K562 (cell line): Measurements from ENCODE around the gene AP1G1. TPM values are rescaled to one million over a fixed set of nuclear protein-coding genes. Genes with fewer than 3 reads are reported as not detected.
A peak's percentile ranks its signal among the peaks of the same experiment; 100 is the strongest.

ENCODE experiments used
- E2F1 ChIP-seq: sonication (generic); formaldehyde crosslinking; IDR thresholded peaks from 2 replicates; pipeline ENCODE4 v1.8.1; 2023; ENCODE audit warnings: mild to moderate bottlenecking, missing genetic modification reagents, moderate library complexity
- EGR1 ChIP-seq: fragments of 450-650 bp; conservative IDR thresholded peaks from 2 replicates; pipeline ENCODE4 v1.6.1; 2017; ENCODE audit warnings: mild to moderate bottlenecking
- ETS1 ChIP-seq: conservative IDR thresholded peaks from 2 replicates; pipeline ENCODE4 v1.6.1; 2011; ENCODE audit warnings: low read depth, mild to moderate bottlenecking, low read length; ENCODE audit not compliant: control insufficient read depth
- HIVEP1 ChIP-seq: fragments of 250-450 bp; sonication (Bioruptor Pico); IDR thresholded peaks from 2 replicates; pipeline ENCODE4 v1.4.0; 2020; ENCODE audit warnings: mild to moderate bottlenecking
- KAT7 ChIP-seq: sonication (generic); formaldehyde crosslinking; IDR thresholded peaks from 2 replicates; pipeline ENCODE4 v1.8.0; 2022; ENCODE audit warnings: missing genetic modification reagents, mild to moderate bottlenecking, borderline replicate concordance
- MEIS2 ChIP-seq: fragments of 450-650 bp; IDR thresholded peaks from 2 replicates; pipeline ENCODE4 v1.6.1; 2014; ENCODE audit warnings: mild to moderate bottlenecking; ENCODE audit not compliant: partially characterized antibody
- MXI1 ChIP-seq: IDR thresholded peaks from 2 replicates; pipeline ENCODE4 v1.6.1; 2011; ENCODE audit warnings: low read depth, mild to moderate bottlenecking, improper control_type of control experiment, low read length
- MYBL2 ChIP-seq, 2 experiments: fragments of 450-650 bp in 1 of 2; sonication (generic) in 1 of 2; formaldehyde crosslinking in 1 of 2; IDR thresholded peaks; 2 replicates each; pipeline versions ENCODE4 v1.6.1 to v1.8.1; 2017 to 2022; ENCODE audit warnings: borderline replicate concordance in 1 of 2, inconsistent platforms in 1 of 2, low read depth in 1 of 2, mild to moderate bottlenecking in 1 of 2, missing genetic modification reagents in 1 of 2, moderate library complexity in 1 of 2
- MYC ChIP-seq, 2 experiments: fragments of 250-450 bp in 1 of 2; sonication (Bioruptor Pico) in 1 of 2; IDR thresholded peaks; 2 replicates each; pipeline versions ENCODE4 v1.5.1 to v1.6.1; 2012 to 2021; ENCODE audit warnings: low read depth in 2 of 2, borderline replicate concordance in 1 of 2, improper control_type of control experiment in 1 of 2, low read length in 1 of 2, mild to moderate bottlenecking in 1 of 2, moderate library complexity in 1 of 2
- MYNN ChIP-seq, 2 experiments: sonication (generic); formaldehyde crosslinking in 1 of 2; IDR thresholded peaks; 2 replicates each; pipeline versions ENCODE4 v1.5.0 to v1.6.1; 2016 to 2020; ENCODE audit warnings: antibody characterized with exemption in 1 of 2, missing genetic modification reagents in 1 of 2
- PHF8 ChIP-seq: fragments of 200-600 bp; sonication (generic); IDR thresholded peaks from 2 replicates; pipeline ENCODE4 v1.6.1; 2012; ENCODE audit warnings: mixed run types, mild to moderate bottlenecking, inconsistent platforms, low read length, moderate library complexity, borderline replicate concordance
- PHTF2 ChIP-seq: fragments of 250-450 bp; sonication (Bioruptor Pico); IDR thresholded peaks from 2 replicates; pipeline ENCODE4 v1.5.0; 2021; ENCODE audit warnings: mild to moderate bottlenecking
- PML ChIP-seq: IDR thresholded peaks from 2 replicates; pipeline ENCODE4 v1.6.1; 2012; ENCODE audit warnings: low read length, inconsistent platforms
- SMAD2 ChIP-seq: fragments of 150-350 bp; IDR thresholded peaks from 2 replicates; pipeline ENCODE4 v1.6.1; 2014; ENCODE audit warnings: low read depth, mild to moderate bottlenecking, low read length
- STAT6 ChIP-seq: sonication (generic); formaldehyde crosslinking; IDR thresholded peaks from 2 replicates; pipeline ENCODE4 v1.8.1; 2023; ENCODE audit warnings: mild to moderate bottlenecking, missing genetic modification reagents
- TEAD2 ChIP-seq: fragments of 450-650 bp; IDR thresholded peaks from 2 replicates; pipeline ENCODE4 v1.6.1; 2016; ENCODE audit warnings: missing genetic modification characterization, control low read depth, missing compliant biosample characterization
- TSC22D4 ChIP-seq: fragments of 450-650 bp; IDR thresholded peaks from 2 replicates; pipeline ENCODE4 v1.6.1; 2016; ENCODE audit warnings: missing genetic modification characterization, missing biosample characterization, control low read depth
- ZFP36 ChIP-seq: fragments of 150-350 bp; IDR thresholded peaks from 2 replicates; pipeline ENCODE4 v1.6.1; 2018; ENCODE audit warnings: low read length, low read depth; ENCODE audit not compliant: partially characterized antibody
- ZNF3 ChIP-seq: fragments of 250-450 bp; sonication (Bioruptor Pico); IDR thresholded peaks from 2 replicates; pipeline ENCODE4 v1.5.0; 2021; ENCODE audit warnings: mild to moderate bottlenecking, moderate library complexity
- ZNF431 ChIP-seq: sonication (generic); formaldehyde crosslinking; IDR thresholded peaks from 2 replicates; pipeline ENCODE4 v1.8.0; 2022; ENCODE audit warnings: mild to moderate bottlenecking, missing genetic modification reagents
- ZNF717 ChIP-seq: fragments of 250-450 bp; sonication (Bioruptor Pico); IDR thresholded peaks from 2 replicates; pipeline ENCODE4 v1.5.0; 2021
- polyA plus RNA-seq, 8 experiments: library from polyadenylated mRNA; depleted of rRNA in 4 of 8; stranded (reverse) in 5 of 8; unstranded in 3 of 8; fragments of >200 nt; fragmentation: Nextera tagmentation in 2 of 8; fragmentation: Illumina TruSeq in 1 of 8; extraction: Ambion mirVana in 2 of 8; extraction: Trizol in 1 of 8; gene quantifications; 2 replicates each; pipeline versions ENCODE4 v1.2.1 to v1.2.3, GENCODE V29; 2011 to 2014; ENCODE audit warnings: inconsistent platforms in 1 of 8, missing spikeins in 1 of 8
- total RNA-seq, 7 experiments: library from RNA; depleted of rRNA in 6 of 7; stranded (reverse); fragments of >200 nt in 6 of 7; fragmentation: Illumina TruSeq in 2 of 7; extraction: Trizol in 2 of 7; gene quantifications; 2 replicates each; pipeline versions ENCODE4 v1.2.1 to v1.2.3, GENCODE V29; 2011 to 2021; ENCODE audit warnings: low replicate concordance in 1 of 7

AP1G1 gene
- total and polyA plus RNA-seq, 9 of the 15 experiments (the other 6 are each of a cell fraction or from before 2014, with no cell fraction given), result 7.0 to 59.2 (median 42.0) TPM

- no peak for TF ChIP-seq MYBL2 (IDR thresholded peaks at IDR 0.05; ENCODE audit: low read depth)
- no peak for TF ChIP-seq MYBL2 (CRISPR knock-in tag; IDR thresholded peaks at IDR 0.05; ENCODE audit: borderline replicate concordance)
- TF ChIP-seq HIVEP1 (CRISPR knock-in tag), result no peak
- TF ChIP-seq KAT7 (CRISPR knock-in tag), result no peak; the same call in 1 of the 2 replicates
- TF ChIP-seq ETS1, result no peak
- no peak for TF ChIP-seq TEAD2
- peak; percentile 27; the same call in 1 of the 2 replicates for TF ChIP-seq EGR1
- no peak for TF ChIP-seq PHTF2 (CRISPR knock-in tag)
- TF ChIP-seq ZFP36, result no peak
- peak; percentile 25 for TF ChIP-seq MEIS2
- no peak for TF ChIP-seq ZNF3 (CRISPR knock-in tag)
- no peak for TF ChIP-seq SMAD2
- TF ChIP-seq ZNF717 (CRISPR knock-in tag), result no peak
- TF ChIP-seq PML, result no peak
- no peak for TF ChIP-seq PHF8
- TF ChIP-seq MYC (IDR thresholded peaks at IDR 0.05; ENCODE audit: low read depth, low read length), result peak; percentile 36
- no peak for TF ChIP-seq MYC (CRISPR knock-in tag; IDR thresholded peaks at IDR 0.05; ENCODE audit: borderline replicate concordance, low read depth)
- TF ChIP-seq STAT6 (CRISPR knock-in tag), result peak; percentile 35; the same call in 1 of the 2 replicates
- TF ChIP-seq ZNF431 (CRISPR knock-in tag), result no peak
- TF ChIP-seq TSC22D4 (tag), result no peak
- no peak for TF ChIP-seq MYNN (IDR thresholded peaks at IDR 0.05)
- no peak for TF ChIP-seq MYNN (CRISPR knock-in tag; IDR thresholded peaks at IDR 0.05)
- peak; percentile 7; the same call in 1 of the 2 replicates for TF ChIP-seq E2F1 (CRISPR knock-in tag)
- TF ChIP-seq MXI1, result 0 out of 2 replicates have a peak, but pooled peaks have one; percentile 33
Observed at GRCh38 chr16:71807905-71808592, 585 bp downstream of the AP1G1 start (continued).
